Motor neuron (in vitro differentiated cells): ENCODE measurements around the gene NOD1. TPM values are rescaled to one million over a fixed set of nuclear protein-coding genes. Genes with fewer than 3 reads are reported as not detected.

Experiments
- ATAC-seq, 8 experiments: fragments of 200-7000 bp; cut with Tn5 transposase; replicated peaks in 6 of 8; 2 replicates each; pipeline ENCODE4 v1.8.0; 2021; ENCODE audit warnings: mild to moderate bottlenecking in 8 of 8, moderate library complexity in 8 of 8
- H3K27ac ChIP-seq, 2 donors: fragments of 250-450 bp; sonication (Bioruptor Pico); 2 replicates each; pipeline ENCODE4 v1.9.0; 2021; ENCODE audit warnings: antibody characterized with exemption in 2 of 2, mild to moderate bottlenecking in 2 of 2, moderate library complexity in 1 of 2
- H3K4me1 ChIP-seq, 2 donors: fragments of 250-450 bp; sonication (Bioruptor Pico); replicated peaks in 1 of 2; 2 replicates each; pipeline ENCODE4 v1.6.1; 2021; ENCODE audit warnings: antibody characterized with exemption in 2 of 2, mild to moderate bottlenecking in 2 of 2, moderate library complexity in 1 of 2
- H3K4me3 ChIP-seq, 5 donors: fragments of 250-450 bp; sonication (Bioruptor Pico); 2 replicates each; pipeline ENCODE4 v1.9.0; 2021; ENCODE audit warnings: antibody characterized with exemption in 5 of 5, mild to moderate bottlenecking in 5 of 5, moderate library complexity in 4 of 5
- WGBS, 10 experiments: fragments of 450-650 bp; shearing (Covaris generic); methylation state at CpG; one replicate each; pipeline ENCODE4 v1.0.0; 2022; 5-methylcytosine and 5-hydroxymethylcytosine counted together
- in situ Hi-C, 9 experiments: fragments of 400-800 bp; cut with MboI; loops; one replicate each; pipeline ENCODE4 v1.15.0; 2021; ENCODE audit warnings: low sequenced_read_pairs in 9 of 9, low pct_unique_long_range_greater_than_20kb in 2 of 9; ENCODE audit not compliant: unreplicated experiment in 9 of 9
- total RNA-seq, 8 experiments: library from RNA; unstranded; fragments of 300-600 nt; gene quantifications; 2 replicates each; pipeline versions ENCODE4 v1.2.3 to v1.2.4, GENCODE V29; 2022

NOD1 gene
- total RNA-seq, 8 experiments from 2014 or later, result 1.4 to 10.1 (median 5.5) TPM

DNA sequence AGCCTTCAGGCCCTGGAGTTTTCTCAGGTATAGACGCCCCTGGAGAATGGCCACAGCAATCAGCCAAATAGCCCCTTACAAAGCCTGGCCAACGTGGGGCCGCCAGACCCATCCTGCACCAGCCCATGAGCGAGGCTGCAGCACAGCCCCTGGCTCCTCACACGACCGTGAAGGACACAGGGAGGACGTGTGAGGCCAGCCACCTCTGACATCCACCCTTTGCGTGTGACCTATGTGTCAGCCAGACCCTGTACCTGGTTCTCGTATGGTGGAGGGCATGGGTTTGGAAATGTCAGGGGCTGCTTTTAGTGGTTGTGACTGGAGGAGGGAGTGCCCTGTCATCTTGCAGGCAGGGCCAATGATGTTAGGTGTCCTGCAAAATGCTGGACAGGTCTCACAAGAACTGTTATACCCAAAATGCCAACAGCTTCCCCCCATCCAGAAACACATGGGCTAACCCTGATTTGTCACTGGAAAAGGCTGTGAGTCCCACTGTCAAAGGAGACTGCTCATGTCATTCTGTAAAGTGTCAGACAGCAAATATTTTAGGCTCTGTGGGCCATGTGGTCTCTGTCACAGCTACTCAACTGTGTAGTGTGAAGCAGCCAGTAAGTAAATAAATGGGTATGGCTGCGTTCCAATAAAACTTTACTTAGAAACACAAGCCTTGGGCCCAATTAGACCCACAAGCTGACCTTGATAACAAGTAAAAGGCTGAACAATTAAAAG, 30.0 kb downstream of the NOD1 start:
- in situ Hi-C loops, result no loop called here
- Histone ChIP-seq H3K4me1 (no peaks in the 10 kb centered on the region), H3K27ac (no peak overlapping the region), H3K4me3 (no peak overlapping the region)
- no peak for ATAC-seq
- WGBS, 10 experiments, result 60 to 100% (median 90%) methylated on average over 1 to 7 of the region's 10 CpGs; no CpG with 5 or more reads in 3 of the 10 experiments

GRCh38 chr7:30447466-30447865, 31.1 kb downstream of the NOD1 start:
- WGBS, 10 experiments, result 80 to 100% (median 89%) methylated on average over 1 to 5 of the region's 8 CpGs; no CpG with 5 or more reads in 4 of the 10 experiments

DNA sequence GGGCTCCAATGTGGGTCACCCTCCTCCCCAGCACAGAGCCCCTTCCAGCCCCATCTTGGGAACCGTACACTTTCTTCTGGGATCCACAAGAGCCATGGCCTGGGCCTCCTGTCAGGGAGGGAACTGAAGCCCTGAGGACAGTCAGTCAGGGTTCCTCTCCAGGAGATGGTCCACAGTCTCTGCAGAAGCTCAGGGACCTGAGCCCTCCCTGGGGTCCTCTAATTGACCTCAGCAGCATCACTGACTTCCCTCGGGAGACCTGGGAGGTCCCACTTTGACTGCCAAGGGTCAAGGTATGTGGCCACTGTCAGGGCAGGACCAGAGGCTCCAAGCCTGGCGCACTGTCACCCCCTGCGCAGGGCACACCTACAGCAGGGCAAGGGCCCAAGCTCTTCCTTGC, 32.3 kb downstream of the NOD1 start:
- Histone ChIP-seq H3K4me1 (no peaks in the 10 kb centered on the region), H3K27ac (no peak overlapping the region), H3K4me3 (no peak overlapping the region)
- whole genome bisulfite sequencing, 10 experiments, result 100% methylated on average over 1 to 3 of the region's 4 CpGs; no CpG with 5 or more reads in 8 of the 10 experiments
- in situ Hi-C loops, result no loop called here
- no peak for ATAC-seq

More at GRCh38 chr7:30447466-30447865, 31.1 kb downstream of the NOD1 start:
- no peak for ATAC-seq
- Histone ChIP-seq H3K27ac (no peak overlapping the region), H3K4me3 (no peak overlapping the region), H3K4me1 (no peaks in the 10 kb centered on the region)
- in situ Hi-C loops, result no loop called here

DNA sequence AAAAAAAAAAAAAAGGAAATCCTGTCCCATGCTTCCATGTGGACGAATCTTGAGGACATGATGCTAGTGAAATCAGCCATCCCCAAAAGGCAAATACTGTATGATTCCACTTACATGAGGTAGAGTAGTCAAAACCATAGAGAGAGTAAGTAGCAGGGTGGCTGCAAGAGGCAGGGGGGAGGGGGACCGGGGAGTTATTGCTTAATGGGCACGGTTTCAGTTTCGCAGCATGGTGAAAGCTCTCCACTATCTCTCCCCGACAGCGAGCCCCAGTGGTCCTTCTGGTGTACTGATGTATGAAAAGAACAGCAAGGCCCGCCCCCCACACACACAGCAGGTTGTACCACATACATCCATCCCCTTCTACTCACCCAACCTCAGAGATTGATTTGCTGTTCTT, 32.8 kb downstream of the NOD1 start:
- H3K4me3 ChIP-seq, result no peak overlapping the region
- peak in 3 of 8 experiments; percentile 16 to 19 (median 17) for ATAC-seq
- no peaks in the 10 kb centered on the region for H3K4me1 ChIP-seq
- no peak overlapping the region for H3K27ac ChIP-seq
- WGBS, 10 experiments, result 50 to 100% (median 70%) methylated on average over 1 to 3 of the region's 7 CpGs; no CpG with 5 or more reads in 5 of the 10 experiments
- in situ Hi-C loops, result no loop called here

DNA sequence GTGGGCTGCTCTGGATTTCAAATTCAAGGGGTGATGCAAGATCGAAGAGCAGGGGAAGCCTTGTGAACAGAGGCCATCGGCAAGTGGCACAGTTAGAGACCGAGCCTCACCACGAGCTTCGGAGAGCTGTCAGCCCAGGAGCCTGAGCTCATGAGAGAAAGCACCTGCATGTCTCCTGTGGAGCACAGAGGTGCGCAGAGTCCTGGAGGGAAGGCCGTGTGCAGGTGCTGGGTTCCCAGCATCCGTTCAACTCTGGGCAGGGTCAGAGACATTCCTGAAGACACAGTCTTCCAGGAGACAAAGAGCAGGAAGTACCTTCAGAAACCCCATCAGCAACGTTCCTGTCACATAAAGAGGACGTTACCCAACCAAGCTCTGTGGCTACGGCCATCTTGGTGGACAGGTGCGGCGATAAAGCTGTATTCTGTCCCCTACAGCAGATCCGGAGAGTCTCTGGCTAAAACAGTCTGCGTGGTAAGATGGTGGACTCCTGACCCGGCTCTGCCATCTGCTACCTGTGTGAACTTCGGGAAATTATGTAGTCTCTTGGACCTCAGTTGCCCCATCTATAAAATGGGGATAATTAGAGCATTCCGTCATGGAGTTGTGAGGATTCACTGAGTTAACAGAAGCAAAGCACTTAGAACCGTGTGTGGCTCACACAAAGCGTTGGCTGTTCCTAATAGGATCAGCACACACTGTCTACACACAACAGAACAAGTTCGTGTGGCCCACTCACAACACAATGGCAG, 40.6 kb downstream of the NOD1 start:
- in situ Hi-C loops, result loop anchor here in 1 of 9 experiments (10.0 kb wide), 1 partner anchor 273 kb away; no protein-coding TSS in a partner anchor
- H3K4me1 ChIP-seq, result no peaks in the 10 kb centered on the region
- ATAC-seq, result no peak
- H3K27ac ChIP-seq, result no peak overlapping the region
- no peak overlapping the region for H3K4me3 ChIP-seq
- WGBS, 10 experiments, result 80 to 100% (median 93%) methylated on average over 1 to 13 of the region's 21 CpGs; no CpG with 5 or more reads in 1 of the 10 experiments

DNA sequence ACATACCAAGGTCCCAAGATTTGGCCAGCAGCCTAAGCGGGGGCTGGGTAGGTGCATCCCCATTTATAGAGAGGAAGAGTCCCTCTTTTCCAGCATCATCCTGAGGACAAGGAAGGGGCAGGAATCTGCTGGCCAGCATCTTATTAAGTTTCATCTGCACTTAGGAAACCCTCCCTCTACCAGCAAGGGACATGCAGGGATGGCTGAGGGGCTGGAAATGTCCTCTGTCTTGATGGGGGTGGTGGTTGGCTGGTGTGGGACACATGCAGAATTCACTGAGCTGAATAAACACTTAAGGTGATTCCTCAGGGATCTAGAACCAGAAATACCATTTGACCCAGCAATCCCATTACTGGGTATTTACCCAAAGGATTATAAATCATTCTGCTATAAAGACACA, 42.1 kb downstream of the NOD1 start:
- 100% methylated on average over 1 of the region's 1 CpG; no CpG with 5 or more reads in 8 of the 10 experiments for WGBS, 10 experiments
- no peak for ATAC-seq
- Histone ChIP-seq H3K4me1 (no peaks in the 10 kb centered on the region), H3K4me3 (no peak overlapping the region), H3K27ac (no peak overlapping the region)
- in situ Hi-C loops, result loop anchor here in 1 of 9 experiments (10.0 kb wide), 1 partner anchor 272 kb away; no protein-coding TSS in a partner anchor

GRCh38 chr7:30436046-30436445, 42.5 kb downstream of the NOD1 start:
- WGBS, 10 experiments, result 92 to 100% (median 100%) methylated on average over 1 to 3 of the region's 7 CpGs; no CpG with 5 or more reads in 5 of the 10 experiments
- Histone ChIP-seq H3K4me1 (peaks cover 2 to 3% of the 10 kb centered on the region in 2 donors), H3K27ac (no peak overlapping the region), H3K4me3 (no peak overlapping the region)
- in situ Hi-C loops, result loop anchor here in 1 of 9 experiments (10.0 kb wide), 1 partner anchor 271 kb away; no protein-coding TSS in a partner anchor
- ATAC-seq, result no peak

DNA sequence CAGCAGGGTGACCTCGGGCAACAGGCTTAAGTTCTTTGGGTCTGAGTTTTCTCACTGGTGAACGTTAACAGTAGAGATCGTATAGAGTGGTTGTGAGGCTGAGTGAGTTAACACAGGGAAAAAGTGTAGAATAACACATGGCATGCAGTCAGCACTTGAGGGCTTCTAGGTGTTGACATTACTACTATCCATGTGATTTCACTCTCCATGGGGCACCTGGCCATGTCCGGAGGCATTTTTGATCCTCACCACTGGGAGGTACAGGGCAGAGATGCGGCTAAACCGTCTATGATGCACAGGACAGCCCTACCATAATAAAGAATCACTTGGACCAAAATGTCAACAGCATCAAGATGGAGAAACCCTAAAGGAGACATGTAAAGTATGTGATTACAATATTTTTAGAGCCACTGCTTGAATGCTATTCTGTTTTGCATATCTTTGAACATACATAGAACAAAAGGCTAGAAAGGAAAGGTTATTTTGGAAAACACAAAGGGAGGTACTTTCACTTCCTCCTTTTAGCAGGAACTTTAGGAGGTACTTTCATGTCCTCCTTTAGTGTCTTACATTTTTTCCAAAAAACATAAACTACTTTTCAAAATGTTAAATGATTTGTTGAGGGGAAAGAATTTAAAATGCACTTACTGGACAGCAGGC, 44.3 kb downstream of the NOD1 start:
- H3K4me1 ChIP-seq, result peaks cover 4 to 14% of the 10 kb centered on the region in 2 donors
- no peak overlapping the region for H3K27ac ChIP-seq
- in situ Hi-C loops, result loop anchor here in 1 of 9 experiments (10.0 kb wide), 1 partner anchor 269 kb away; no protein-coding TSS in a partner anchor
- H3K4me3 ChIP-seq, result no peak overlapping the region
- ATAC-seq, result no peak
- WGBS, 10 experiments, result 60 to 94% (median 86%) methylated on average over 1 to 5 of the region's 6 CpGs; no CpG with 5 or more reads in 5 of the 10 experiments

GRCh38 chr7:30433506-30433905, 45.1 kb downstream of the NOD1 start:
- Histone ChIP-seq H3K4me3 (no peak overlapping the region), H3K27ac (no peak overlapping the region), H3K4me1 (peaks cover 4 to 14% of the 10 kb centered on the region in 2 donors)
- 40 to 100% (median 80%) methylated on average over 1 of the region's 1 CpG for WGBS, 10 experiments
- in situ Hi-C loops, result loop anchor here in 1 of 9 experiments (10.0 kb wide), 1 partner anchor 269 kb away; no protein-coding TSS in a partner anchor
- ATAC-seq, result no peak

GRCh38 chr7:30433082-30433481, 45.5 kb downstream of the NOD1 start:
- 7 to 58% (median 30%) methylated on average over 2 to 3 of the region's 3 CpGs; no CpG with 5 or more reads in 1 of the 10 experiments for WGBS, 10 experiments
- Histone ChIP-seq H3K4me3 (no peak overlapping the region), H3K27ac (no peak overlapping the region), H3K4me1 (peaks cover 4 to 14% of the 10 kb centered on the region in 2 donors)
- in situ Hi-C loops, result loop anchor here in 1 of 9 experiments (10.0 kb wide), 1 partner anchor 268 kb away; no protein-coding TSS in a partner anchor
- ATAC-seq, result peak in 2 of 8 experiments; percentile 34 to 57

GRCh38 chr7:30430777-30431176, 47.8 kb downstream of the NOD1 start:
- Histone ChIP-seq H3K4me1 (peaks cover 4 to 14% of the 10 kb centered on the region in 2 donors), H3K27ac (no peak overlapping the region), H3K4me3 (no peak overlapping the region)
- peak in 2 of 8 experiments; percentile 19 for ATAC-seq
- in situ Hi-C loops, result loop anchor here in 1 of 9 experiments (10.0 kb wide), 1 partner anchor 266 kb away; no protein-coding TSS in a partner anchor
- 67 to 80% methylated on average over 1 of the region's 1 CpG; no CpG with 5 or more reads in 8 of the 10 experiments for WGBS, 10 experiments

- peak in 3 of 8 experiments; percentile 36 to 64 (median 47) for ATAC-seq
- Histone ChIP-seq H3K27ac (no peak overlapping the region), H3K4me3 (no peak overlapping the region), H3K4me1 (peaks cover 4 to 14% of the 10 kb centered on the region in 2 donors)
- 62 to 100% (median 80%) methylated on average over 2 to 6 of the region's 7 CpGs; no CpG with 5 or more reads in 3 of the 10 experiments for WGBS, 10 experiments
- in situ Hi-C loops, result loop anchor here in 1 of 9 experiments (10.0 kb wide), 1 partner anchor 265 kb away; no protein-coding TSS in a partner anchor
Observed at GRCh38 chr7:30430276-30430675, 48.3 kb downstream of the NOD1 start.
